Activated T-cell treated with anti-CD3 and anti-CD28 coated beads, Interleukin-2, amount 50 U/mL, for 4 hours (primary cell): ENCODE measurements around the gene SPN. TPM values are rescaled to one million over a fixed set of nuclear protein-coding genes. Genes with fewer than 3 reads are reported as not detected.
"Not testable (repeated sequence)": the region's sequence is repeated elsewhere in the genome, so short reads cannot be mapped to it uniquely, and the experiment has no call there.

Source experiments
- ATAC-seq, 2 donors: fragments of 200-7000 bp; cut with Tn5 transposase; one replicate each; pipeline ENCODE4 v1.10.0; 2021
- DNase-seq: peaks from one replicate; pipeline ENCODE4 v3.0.0-alpha.2; 2020
- H3K27me3 Mint-ChIP-seq: one replicate; pipeline ENCODE4 v1.8.0; 2021; ENCODE audit warnings: low read depth, mixed read lengths
- H3K36me3 Mint-ChIP-seq: one replicate; pipeline ENCODE4 v1.8.0; 2022; ENCODE audit warnings: mixed read lengths; ENCODE audit not compliant: insufficient read depth
- H3K4me1 Mint-ChIP-seq: one replicate; pipeline ENCODE4 v1.8.0; 2021; ENCODE audit warnings: low read depth, mixed read lengths
- H3K4me3 Mint-ChIP-seq: one replicate; pipeline ENCODE4 v1.8.0; 2021; ENCODE audit warnings: mild to moderate bottlenecking, moderate library complexity, mixed read lengths
- H3K9me3 Mint-ChIP-seq: one replicate; pipeline ENCODE4 v1.8.0; 2021; ENCODE audit warnings: mixed read lengths
- total RNA-seq, 3 donors: library from RNA; stranded (reverse); gene quantifications; one replicate each; pipeline ENCODE4 v1.2.1, GENCODE V29; 2021

SPN gene
- total RNA-seq, 3 donors from 2014 or later, result 37.5 to 41.0 (median 39.9) TPM

DNA sequence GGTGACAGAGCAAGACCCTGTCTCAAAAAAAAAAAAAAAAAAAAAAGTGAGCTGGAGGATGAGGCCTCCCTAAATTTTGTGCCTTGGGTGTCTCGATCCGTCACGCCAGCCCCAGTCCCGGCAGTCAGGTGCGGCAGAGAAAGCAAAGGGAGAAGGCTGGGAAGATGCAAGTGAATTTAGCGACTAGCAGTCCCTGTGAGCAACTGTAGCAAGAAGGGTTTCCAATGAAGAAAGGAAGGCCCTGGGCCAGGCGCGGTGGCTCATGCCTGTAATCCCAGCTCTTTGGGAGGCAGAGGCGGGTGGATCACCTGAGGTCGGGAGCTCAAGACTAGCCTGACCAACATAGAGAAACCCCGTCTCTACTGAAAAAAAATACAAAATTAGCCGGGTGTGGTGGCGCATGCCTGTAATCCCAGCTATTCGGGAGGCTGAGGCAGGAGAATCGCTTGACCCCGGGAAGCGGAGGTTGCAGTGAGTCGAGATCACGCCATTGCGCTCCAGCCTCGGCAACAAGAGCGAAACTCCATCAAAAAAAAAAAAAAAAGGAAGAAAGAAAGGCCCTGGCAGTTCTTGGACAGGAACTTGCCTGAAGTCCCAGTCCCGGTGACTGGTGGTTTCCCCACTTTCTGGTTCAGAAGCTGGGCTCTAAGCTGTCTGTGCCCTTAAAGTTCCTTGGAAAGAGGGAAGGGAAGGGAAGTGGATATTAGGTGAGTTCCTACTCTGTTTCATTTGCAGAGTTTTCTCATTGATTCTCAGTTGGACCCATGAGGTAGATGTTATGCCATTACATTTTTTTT is 14.1 kb downstream of the SPN start:
- no peaks in the 10 kb centered on the region for H3K9me3 Mint-ChIP-seq
- no peak overlapping the region for H3K4me3 Mint-ChIP-seq
- ATAC-seq (no peak), DNase-seq (no peak)
- no peaks in the 10 kb centered on the region for H3K27me3 Mint-ChIP-seq
- H3K4me1 Mint-ChIP-seq, result peaks cover 20% of the 10 kb centered on the region
- no peaks in the 10 kb centered on the region for H3K36me3 Mint-ChIP-seq

DNA sequence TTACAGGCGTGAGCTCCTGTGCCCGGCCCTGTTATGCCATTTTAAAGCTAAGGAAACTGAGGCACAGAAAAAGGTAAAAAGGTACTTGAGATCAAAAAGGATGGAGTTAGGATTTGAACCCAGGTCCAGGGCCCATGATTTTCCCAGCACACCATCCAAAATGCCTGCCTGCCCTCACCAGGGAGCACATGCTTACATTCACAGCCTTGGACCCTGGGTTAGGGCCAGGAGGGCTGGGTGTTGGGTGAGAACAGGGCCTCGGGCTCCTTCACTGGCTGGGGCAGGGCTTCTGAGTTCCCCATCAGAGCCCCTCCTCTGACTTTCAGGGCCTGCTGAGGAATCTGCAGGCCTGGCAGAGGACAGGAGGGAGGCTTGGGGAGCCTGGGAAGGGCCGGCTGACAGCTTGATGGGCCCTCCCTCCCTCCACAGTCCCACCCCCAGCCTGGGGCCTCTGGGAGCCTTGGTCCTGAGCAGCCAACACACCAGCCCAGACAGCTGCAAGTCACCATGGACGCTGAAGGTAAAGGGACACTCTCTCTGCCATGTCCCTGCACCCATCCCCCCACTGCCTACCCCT is 15.7 kb downstream of the SPN start, which contains the start of gene QPRT:
Gene QPRT (plus strand): TSS at position 490 of the 577 bp plus-strand sequence. CDS start 18 bp downstream, at position 508.
- H3K4me3 Mint-ChIP-seq, result peak within 1 kb of the TSS; percentile 65
- ATAC-seq (peak in 1 of 2 donors; percentile 11), DNase-seq (no peak)

DNA sequence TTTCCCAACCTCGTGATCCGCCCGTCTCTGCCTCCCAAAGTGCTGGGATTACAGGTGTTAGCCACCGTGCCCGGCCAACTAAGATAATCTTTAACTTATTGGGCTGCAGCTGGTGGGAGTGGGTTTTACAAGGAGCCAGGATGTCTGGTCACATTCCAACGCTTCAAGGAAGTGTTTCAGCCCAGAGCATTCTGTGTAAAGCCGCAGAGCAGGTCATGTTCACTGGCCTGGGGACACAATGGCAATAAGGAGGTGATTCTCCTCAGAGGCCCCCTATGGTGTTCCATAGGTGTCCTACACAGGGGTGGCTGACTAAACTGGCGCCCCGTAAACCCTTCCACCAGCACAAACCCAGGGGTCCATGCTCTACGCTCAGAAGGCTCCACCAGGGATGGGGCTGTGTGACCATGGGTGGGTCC is 17.1 kb downstream of the SPN start:
- Mint-ChIP-seq H3K36me3 (no peaks in the 10 kb centered on the region), H3K9me3 (no peaks in the 10 kb centered on the region), H3K4me1 (peaks cover 18% of the 10 kb centered on the region), H3K27me3 (no peaks in the 10 kb centered on the region), H3K4me3 (no peak overlapping the region)
- ATAC-seq (no peak), DNase-seq (no peak)

More for the DNA sequence above, 15.7 kb downstream of the SPN start, which contains the start of gene QPRT:
- H3K9me3 Mint-ChIP-seq, result no peaks in the 10 kb centered on the region
- no peaks in the 10 kb centered on the region for H3K36me3 Mint-ChIP-seq
- H3K27me3 Mint-ChIP-seq, result no peaks in the 10 kb centered on the region
- H3K4me1 Mint-ChIP-seq, result peaks cover 20% of the 10 kb centered on the region

DNA sequence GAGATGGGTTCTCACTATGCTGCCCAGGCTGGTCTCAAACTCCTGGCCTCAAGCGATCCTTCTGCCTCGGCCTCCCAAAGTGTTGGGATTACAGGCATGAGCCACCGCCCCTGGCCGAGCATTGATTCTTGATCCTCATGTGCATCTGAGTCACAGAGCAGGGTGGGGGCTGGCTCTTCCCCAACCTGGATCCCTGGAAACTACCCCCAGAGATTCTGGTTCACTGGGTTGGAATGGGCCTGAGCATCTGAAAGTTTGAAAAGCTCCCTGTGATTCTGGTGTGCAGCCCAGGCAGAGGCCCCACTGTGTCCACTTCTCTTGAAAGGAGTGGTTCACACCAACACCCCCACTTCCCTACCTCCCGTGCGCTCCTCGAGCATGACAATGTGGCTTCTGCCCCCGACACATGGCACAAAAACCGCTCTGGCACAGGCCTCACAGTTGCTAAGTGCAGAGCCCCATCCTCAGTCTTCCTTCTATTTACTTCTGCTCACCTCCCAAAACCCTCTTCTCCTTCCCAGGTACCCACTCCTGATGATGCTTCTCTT is 20.6 kb downstream of the SPN start:
- ATAC-seq, result no peak
- no peaks in the 10 kb centered on the region for H3K27me3 Mint-ChIP-seq

DNA sequence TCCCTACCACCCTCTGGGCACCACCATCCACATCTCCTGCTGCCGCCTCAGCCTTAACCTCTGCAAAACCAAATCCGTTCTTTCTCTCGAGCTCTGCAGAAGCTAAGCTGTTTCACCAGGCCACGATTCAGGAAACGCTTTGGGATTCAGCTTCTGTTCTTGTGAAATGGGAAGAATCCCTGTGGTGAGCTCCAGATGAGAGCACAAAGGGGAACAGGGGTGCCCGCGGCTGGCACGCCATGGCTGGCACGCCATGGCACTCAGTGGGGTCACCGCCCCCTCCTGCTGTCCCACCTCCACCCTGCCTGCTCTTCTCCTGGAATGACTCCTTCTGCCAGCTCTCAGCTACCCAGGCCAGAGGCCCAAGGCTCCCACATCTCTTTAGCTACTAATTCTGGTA is 21.6 kb downstream of the SPN start:
- DNase-seq (no peak), ATAC-seq (no peak)
- Mint-ChIP-seq H3K27me3 (no peaks in the 10 kb centered on the region), H3K4me3 (no peak overlapping the region), H3K9me3 (no peaks in the 10 kb centered on the region), H3K36me3 (no peaks in the 10 kb centered on the region), H3K4me1 (peaks cover 13% of the 10 kb centered on the region)

More for the DNA sequence above, 20.6 kb downstream of the SPN start:
- H3K9me3 Mint-ChIP-seq, result no peaks in the 10 kb centered on the region
- no peak overlapping the region for H3K4me3 Mint-ChIP-seq
- no peaks in the 10 kb centered on the region for H3K36me3 Mint-ChIP-seq
- DNase-seq, result no peak
- H3K4me1 Mint-ChIP-seq, result peaks cover 21% of the 10 kb centered on the region

DNA sequence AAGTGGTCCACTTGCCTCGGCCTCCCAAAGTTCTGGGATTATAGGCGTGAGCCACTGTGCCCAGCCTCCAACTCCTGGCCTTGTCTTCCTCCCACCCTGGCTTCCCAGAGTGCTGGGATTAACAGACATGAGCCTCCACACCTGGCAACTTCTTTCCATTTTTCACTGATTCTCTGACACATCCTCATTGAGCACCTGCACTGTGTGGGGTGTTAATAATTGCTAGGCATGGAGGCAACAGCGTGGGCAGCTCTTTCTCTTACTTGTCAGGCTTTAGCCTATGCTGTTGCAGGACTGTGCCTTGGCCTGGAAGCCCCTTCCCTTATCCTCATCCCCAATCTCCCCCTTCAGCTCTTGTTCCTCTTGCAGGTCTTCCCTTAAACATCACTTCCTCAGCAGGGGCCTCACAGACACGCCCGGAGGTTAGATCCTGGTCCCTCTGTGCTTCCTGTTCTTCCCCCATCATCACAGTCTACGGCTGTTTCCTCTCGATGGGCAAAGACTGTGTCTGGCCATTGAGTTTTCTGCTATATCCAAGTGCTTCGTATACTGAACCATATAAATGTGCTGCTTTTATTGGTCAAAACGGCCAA is 23.8 kb downstream of the SPN start:
- no peaks in the 10 kb centered on the region for H3K9me3 Mint-ChIP-seq
- no peaks in the 10 kb centered on the region for H3K27me3 Mint-ChIP-seq
- peaks cover 13% of the 10 kb centered on the region for H3K4me1 Mint-ChIP-seq
- H3K4me3 Mint-ChIP-seq, result no peak overlapping the region
- DNase-seq (no peak), ATAC-seq (no peak)
- H3K36me3 Mint-ChIP-seq, result no peaks in the 10 kb centered on the region

DNA sequence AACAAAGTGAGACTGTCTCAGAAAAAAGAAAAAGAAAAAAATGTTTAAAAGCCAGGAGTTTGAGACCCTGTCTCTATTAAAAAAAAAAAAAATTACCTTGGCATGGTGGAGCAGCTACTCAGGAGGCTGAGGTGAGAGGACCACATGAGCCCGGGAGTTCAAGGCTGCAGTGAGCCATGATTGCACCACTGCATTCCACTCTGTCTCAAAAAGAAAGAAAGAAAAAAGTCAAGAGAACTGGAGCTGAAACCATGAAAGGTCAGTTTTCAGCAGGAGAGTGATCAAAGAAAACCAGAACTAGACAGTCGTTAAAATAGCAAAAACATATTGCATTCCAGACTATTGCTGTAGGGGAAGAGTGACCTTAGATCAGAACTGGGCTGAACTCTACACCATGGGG is 24.7 kb downstream of the SPN start:
- ATAC-seq, result no peak
- Mint-ChIP-seq H3K4me1 (peaks cover 13% of the 10 kb centered on the region), H3K27me3 (no peaks in the 10 kb centered on the region), H3K36me3 (no peaks in the 10 kb centered on the region), H3K9me3 (no peaks in the 10 kb centered on the region), H3K4me3 (no peak overlapping the region)
- DNase-seq, result no peak

DNA sequence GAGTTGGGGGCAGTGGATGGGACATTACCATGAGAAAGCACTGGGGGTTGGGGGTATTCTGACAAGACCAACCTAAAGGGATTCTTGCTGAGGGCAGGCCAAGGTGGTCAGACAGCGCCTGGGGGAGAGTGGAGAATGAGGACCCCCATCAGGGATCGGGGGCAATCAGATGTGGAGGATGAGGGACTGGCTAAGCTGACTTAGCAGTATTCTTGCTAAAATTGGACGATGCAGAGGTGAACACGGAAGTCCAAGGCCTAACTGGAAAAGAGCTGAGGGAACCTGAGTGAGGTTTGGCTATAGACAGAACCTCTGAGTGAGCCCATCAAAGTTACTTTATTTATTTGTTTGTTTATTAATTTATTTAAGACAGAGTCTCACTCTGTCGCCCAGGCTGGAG is 25.1 kb downstream of the SPN start:
- peaks cover 13% of the 10 kb centered on the region for H3K4me1 Mint-ChIP-seq
- no peaks in the 10 kb centered on the region for H3K36me3 Mint-ChIP-seq
- no peak overlapping the region for H3K4me3 Mint-ChIP-seq
- no peaks in the 10 kb centered on the region for H3K27me3 Mint-ChIP-seq
- DNase-seq (no peak), ATAC-seq (no peak)
- H3K9me3 Mint-ChIP-seq, result no peaks in the 10 kb centered on the region

DNA sequence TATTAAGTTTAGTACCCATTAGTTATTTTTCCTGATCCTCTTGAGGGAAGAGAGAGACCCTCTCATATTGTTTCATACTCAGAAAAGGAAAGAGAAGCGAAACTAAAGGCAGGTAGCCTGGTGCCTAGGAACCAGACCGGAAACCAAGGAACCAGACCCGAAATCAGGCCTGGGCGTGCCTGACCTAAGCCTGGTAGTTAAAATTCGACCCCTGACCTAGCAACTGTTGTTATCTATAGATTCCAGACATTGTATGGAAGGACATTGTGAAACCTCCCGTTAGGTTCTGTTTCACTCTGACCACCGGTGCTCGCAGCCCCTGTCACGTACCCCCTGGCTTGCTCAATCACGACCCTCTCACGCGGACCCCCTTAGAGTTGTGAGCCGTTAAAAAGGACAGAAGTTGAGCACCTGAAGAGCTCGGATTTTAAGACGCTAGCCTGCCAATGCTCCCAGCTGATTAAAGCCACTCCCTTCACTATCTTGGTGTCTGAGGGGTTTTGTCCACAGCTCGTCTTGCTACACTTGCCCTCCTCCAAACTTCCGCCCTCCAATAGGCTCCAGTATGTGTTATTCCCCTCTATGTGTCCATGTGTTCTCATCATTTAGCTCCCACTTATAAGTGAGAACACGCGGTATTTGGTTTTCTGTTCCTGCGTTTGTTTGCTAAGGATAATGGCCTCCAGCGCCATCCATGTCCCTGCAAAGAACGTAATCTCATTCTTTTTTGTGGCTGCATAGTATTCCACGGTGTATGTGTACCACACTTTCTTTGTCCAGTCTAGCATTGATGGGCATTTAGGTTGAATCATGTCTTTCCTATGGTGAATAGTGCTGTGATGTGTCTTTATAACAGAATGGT is 26.7 kb downstream of the SPN start:
- H3K36me3 Mint-ChIP-seq, H3K27me3 Mint-ChIP-seq, H3K9me3 Mint-ChIP-seq, ATAC-seq, H3K4me3 Mint-ChIP-seq, DNase-seq: not testable (repeated sequence)
- peaks cover 13% of the 10 kb centered on the region for H3K4me1 Mint-ChIP-seq

DNA sequence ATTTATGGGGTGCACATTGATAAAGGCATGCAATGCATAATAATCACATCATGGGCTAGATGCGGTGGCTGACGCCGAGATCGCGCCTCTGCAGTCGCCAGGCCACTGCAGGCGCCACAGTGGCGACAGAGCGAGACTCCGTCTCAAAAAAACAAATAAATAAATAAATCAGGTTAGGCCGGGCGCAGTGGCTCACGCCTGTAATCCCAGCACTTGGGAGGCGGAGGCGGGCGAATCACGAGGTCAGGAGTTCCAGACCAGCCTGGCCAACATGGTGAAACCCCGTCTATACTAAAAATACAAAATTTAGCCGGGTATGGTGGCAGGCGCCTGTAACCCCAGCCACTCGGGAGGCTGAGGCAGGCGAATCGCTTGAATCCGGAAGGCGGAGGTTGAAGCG is 29.6 kb downstream of the SPN start:
- H3K36me3 Mint-ChIP-seq, H3K4me3 Mint-ChIP-seq, H3K9me3 Mint-ChIP-seq, ATAC-seq, DNase-seq, H3K27me3 Mint-ChIP-seq, H3K4me1 Mint-ChIP-seq: not testable (repeated sequence)

DNA sequence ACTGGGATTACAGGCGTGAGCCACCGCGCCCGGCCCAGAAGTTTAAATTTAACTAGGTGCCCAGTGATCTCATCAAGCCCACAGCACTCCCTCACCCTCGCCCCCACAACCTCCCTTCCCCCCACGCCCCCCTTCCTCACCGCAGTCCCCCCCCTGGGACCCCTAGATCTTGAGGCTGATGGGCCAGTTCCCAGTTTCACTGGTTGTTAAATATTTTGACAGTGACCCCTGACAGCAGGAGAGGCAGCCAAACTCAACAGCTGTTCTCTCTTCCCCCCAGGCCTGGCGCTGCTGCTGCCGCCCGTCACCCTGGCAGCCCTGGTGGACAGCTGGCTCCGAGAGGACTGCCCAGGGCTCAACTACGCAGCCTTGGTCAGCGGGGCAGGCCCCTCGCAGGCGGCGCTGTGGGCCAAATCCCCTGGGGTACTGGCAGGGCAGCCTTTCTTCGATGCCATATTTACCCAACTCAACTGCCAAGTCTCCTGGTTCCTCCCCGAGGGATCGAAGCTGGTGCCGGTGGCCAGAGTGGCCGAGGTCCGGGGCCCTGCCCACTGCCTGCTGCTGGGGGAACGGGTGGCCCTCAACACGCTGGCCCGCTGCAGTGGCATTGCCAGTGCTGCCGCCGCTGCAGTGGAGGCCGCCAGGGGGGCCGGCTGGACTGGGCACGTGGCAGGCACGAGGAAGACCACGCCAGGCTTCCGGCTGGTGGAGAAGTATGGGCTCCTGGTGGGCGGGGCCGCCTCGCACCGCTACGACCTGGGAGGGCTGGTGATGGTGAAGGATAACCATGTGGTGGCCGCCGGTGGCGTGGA is 31.5 kb downstream of the SPN start:
- H3K27me3 Mint-ChIP-seq, result no peaks in the 10 kb centered on the region
- H3K4me1 Mint-ChIP-seq, result peaks cover 5% of the 10 kb centered on the region
- H3K9me3 Mint-ChIP-seq, result no peaks in the 10 kb centered on the region
- ATAC-seq, result no peak
- H3K4me3 Mint-ChIP-seq, result no peak overlapping the region
- no peaks in the 10 kb centered on the region for H3K36me3 Mint-ChIP-seq
- DNase-seq, result no peak

DNA sequence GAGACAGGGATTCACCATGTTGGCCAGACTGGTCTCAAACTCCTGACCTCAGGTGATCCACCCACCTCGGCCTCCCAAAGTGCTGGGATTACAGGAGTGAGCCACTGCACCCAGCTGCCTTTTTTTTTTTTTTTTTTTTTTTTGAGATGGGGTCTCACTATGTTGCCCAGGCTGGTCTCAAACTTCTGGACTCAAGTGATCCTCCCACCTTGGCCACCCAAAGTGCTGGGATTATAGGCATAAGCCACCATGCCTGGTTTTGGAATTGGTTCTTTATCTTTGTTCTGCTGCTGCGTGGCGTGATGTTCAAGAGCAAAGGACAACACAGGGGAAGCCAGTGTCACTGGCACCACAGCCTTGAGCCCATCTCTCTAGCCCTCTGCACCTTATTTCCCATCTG is 32.6 kb downstream of the SPN start:
- H3K27me3 Mint-ChIP-seq, H3K4me3 Mint-ChIP-seq, ATAC-seq, H3K9me3 Mint-ChIP-seq, H3K36me3 Mint-ChIP-seq, DNase-seq, H3K4me1 Mint-ChIP-seq: not testable (repeated sequence)

DNA sequence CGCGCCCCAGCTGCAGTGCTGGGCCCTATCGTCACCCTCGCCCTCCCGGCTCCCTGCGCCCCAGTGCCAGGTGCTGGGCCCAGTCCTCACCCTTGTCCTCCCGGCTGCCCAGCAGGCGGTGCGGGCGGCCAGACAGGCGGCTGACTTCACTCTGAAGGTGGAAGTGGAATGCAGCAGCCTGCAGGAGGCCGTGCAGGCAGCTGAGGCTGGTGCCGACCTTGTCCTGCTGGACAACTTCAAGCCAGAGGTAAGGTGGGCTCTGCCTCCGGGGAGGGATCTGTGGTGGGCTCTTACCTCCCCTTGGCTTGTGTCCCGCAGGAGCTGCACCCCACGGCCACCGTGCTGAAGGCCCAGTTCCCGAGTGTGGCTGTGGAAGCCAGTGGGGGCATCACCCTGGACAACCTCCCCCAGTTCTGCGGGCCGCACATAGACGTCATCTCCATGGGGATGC is 33.9 kb downstream of the SPN start:
- no peak for DNase-seq
- Mint-ChIP-seq H3K9me3 (no peaks in the 10 kb centered on the region), H3K27me3 (no peaks in the 10 kb centered on the region), H3K4me1 (peaks cover 14% of the 10 kb centered on the region), H3K36me3 (no peaks in the 10 kb centered on the region), H3K4me3 (no peak overlapping the region)
- no peak for ATAC-seq
